Lower lobe of right lung (tissue), 2 donors: ENCODE measurements around the gene ERG. TPM values are rescaled to one million over a fixed set of nuclear protein-coding genes. Genes with fewer than 3 reads are reported as not detected.

Experiments used
- ATAC-seq, 2 donors: fragments of 200-7000 bp; cut with Tn5 transposase; one replicate each; pipeline ENCODE4 v1.9.1; 2020 to 2022; ENCODE audit warnings: mild to moderate bottlenecking in 2 of 2, moderate library complexity in 2 of 2
- DNase-seq: peaks from one replicate; pipeline ENCODE4 v3.0.0-alpha.2; 2020
- H3K27ac ChIP-seq: fragments of 200-600 bp; one replicate; pipeline ENCODE4 v1.8.0; 2022
- H3K27me3 ChIP-seq: fragments of 200-600 bp; one replicate; pipeline ENCODE4 v1.8.0; 2022; ENCODE audit warnings: low read depth
- H3K36me3 ChIP-seq: fragments of 200-600 bp; one replicate; pipeline ENCODE4 v1.8.0; 2022; ENCODE audit warnings: mild to moderate bottlenecking
- H3K4me1 ChIP-seq: fragments of 200-600 bp; one replicate; pipeline ENCODE4 v1.8.0; 2022
- H3K4me3 ChIP-seq: fragments of 200-600 bp; one replicate; pipeline ENCODE4 v1.8.0; 2022; ENCODE audit warnings: mild to moderate bottlenecking
- H3K9me3 ChIP-seq: fragments of 200-600 bp; one replicate; pipeline ENCODE4 v1.8.0; 2022
- intact Hi-C: fragments of 100-400 bp; cut with DNase I; formaldehyde crosslinking; loops from one replicate; pipeline ENCODE4 v1.11.0; 2022
- total RNA-seq: library from RNA; stranded (reverse); fragmentation: NEBNext Ultra II Directional; extraction: Animal tissue kit (Norgen Biotek cat#: 25700); gene quantifications from one replicate; pipeline ENCODE4 v1.2.1, GENCODE V29; 2021
- TF ChIP-seq, protein P1 (sequence below): fragments of 200-600 bp; IDR thresholded peaks from one replicate; pipeline ENCODE4 v1.8.0; 2022; ENCODE audit warnings: antibody characterized with exemption, mild to moderate bottlenecking
- donor health status: DM: no; HTN: yes; CAD: no; lungs with severe emphysema.

Gene ERG
- total RNA-seq, 1 donor from 2014 or later, result 38.0 TPM

DNA sequence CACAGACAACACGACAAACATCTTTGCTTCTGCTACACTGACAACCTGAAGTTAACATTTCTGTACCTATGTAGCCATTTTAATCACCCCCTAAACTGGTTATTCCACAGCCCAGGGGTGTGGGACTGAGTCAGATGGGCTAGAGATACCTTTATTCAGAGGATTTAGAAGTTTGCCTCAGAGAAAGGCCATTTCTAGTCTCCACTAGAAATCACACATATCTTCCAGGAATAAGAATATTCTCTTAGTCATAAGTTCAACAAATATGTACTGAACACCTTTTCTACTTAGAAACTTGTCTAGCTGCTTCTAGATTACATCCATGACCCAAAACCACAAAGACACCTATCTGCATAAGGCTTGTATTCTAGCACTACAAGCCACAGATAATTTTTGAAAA lies 38.8 kb downstream of the ERG start:
- no peaks in the 10 kb centered on the region for H3K9me3 ChIP-seq
- H3K4me3 ChIP-seq, result no peak overlapping the region
- no peaks in the 10 kb centered on the region for H3K27me3 ChIP-seq
- DNase-seq (no peak), ATAC-seq (peak in 1 of 2 donors; percentile 39)
- peaks cover 23% of the 10 kb centered on the region for H3K4me1 ChIP-seq
- H3K36me3 ChIP-seq, result no peaks in the 10 kb centered on the region
- TF ChIP-seq, protein P1, sequence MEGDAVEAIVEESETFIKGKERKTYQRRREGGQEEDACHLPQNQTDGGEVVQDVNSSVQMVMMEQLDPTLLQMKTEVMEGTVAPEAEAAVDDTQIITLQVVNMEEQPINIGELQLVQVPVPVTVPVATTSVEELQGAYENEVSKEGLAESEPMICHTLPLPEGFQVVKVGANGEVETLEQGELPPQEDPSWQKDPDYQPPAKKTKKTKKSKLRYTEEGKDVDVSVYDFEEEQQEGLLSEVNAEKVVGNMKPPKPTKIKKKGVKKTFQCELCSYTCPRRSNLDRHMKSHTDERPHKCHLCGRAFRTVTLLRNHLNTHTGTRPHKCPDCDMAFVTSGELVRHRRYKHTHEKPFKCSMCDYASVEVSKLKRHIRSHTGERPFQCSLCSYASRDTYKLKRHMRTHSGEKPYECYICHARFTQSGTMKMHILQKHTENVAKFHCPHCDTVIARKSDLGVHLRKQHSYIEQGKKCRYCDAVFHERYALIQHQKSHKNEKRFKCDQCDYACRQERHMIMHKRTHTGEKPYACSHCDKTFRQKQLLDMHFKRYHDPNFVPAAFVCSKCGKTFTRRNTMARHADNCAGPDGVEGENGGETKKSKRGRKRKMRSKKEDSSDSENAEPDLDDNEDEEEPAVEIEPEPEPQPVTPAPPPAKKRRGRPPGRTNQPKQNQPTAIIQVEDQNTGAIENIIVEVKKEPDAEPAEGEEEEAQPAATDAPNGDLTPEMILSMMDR, result no peak
- intact Hi-C loops, result no loop called here
- peak overlapping the region; percentile 42 for H3K27ac ChIP-seq

DNA sequence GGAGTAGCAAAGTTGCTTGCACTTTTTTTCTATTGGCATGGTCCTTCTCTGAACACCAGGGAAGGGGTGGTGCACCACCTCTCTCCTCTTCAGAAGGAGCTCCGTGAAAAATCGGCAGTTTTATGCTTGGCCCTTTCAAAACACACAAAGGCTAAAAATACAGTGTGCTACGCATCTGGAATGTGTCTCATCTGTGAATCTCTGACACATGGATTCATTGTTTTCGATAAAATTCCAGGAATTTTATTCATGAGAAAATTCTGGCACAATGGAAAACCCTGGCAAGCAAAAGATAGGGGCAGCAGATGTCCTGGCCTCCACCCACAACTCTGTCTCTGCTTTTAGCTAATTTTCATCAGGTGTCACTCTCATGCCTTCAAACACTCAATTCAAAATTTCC lies 42.9 kb downstream of the ERG start:
- H3K9me3 ChIP-seq, result no peaks in the 10 kb centered on the region
- no peaks in the 10 kb centered on the region for H3K27me3 ChIP-seq
- TF ChIP-seq, protein P1, result no peak
- H3K4me1 ChIP-seq, result peaks cover 15% of the 10 kb centered on the region
- no peak overlapping the region for H3K27ac ChIP-seq
- intact Hi-C loops, result no loop called here
- DNase-seq (no peak), ATAC-seq (no peak)
- no peak overlapping the region for H3K4me3 ChIP-seq
- no peaks in the 10 kb centered on the region for H3K36me3 ChIP-seq

DNA sequence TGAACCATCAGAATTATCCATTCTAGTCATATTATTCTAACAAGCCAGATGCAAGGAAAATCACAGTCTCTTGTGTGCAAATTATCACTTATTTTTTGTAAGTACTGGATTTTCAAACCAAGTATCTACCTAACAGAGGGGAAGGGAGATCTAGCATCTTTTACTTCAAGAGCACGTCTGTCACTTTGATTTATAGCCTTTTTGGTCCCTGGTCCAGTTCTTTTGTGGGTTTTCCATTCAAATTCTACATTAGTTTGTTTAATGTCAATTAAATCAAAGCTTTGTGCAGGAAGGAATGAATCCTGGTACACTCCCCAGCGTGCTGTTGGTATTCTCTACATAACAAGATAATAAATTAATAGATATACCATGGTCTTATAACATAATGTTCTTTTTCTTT lies 43.6 kb downstream of the ERG start:
- Histone ChIP-seq H3K27ac (no peak overlapping the region), H3K36me3 (no peaks in the 10 kb centered on the region), H3K4me3 (no peak overlapping the region), H3K9me3 (no peaks in the 10 kb centered on the region), H3K27me3 (no peaks in the 10 kb centered on the region), H3K4me1 (peaks cover 9% of the 10 kb centered on the region)
- DNase-seq, result no peak
- TF ChIP-seq, protein P1, result no peak
- ATAC-seq, result no peak
- intact Hi-C loops, result no loop called here

DNA sequence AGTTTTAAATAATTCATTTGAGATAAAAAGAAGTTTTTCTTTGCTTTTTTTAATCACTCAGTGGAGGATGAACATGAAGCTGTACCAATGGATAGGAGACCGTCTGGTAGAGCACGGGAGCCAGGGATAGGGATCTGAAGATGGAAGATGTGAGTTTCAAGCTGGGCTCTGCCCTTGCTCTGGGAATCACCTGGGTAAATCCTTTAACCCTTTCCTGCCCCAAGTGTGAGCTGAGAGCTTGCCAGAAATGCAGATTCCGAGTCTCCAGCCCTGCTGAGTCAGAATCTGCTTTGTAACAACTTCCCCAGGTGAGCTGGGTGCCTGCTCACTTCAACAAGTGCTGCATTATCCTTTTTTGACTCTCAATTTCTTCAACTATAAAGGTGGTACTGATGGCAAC lies 44.1 kb downstream of the ERG start:
- Histone ChIP-seq H3K36me3 (no peaks in the 10 kb centered on the region), H3K27ac (no peak overlapping the region), H3K4me1 (peaks cover 4% of the 10 kb centered on the region), H3K27me3 (no peaks in the 10 kb centered on the region), H3K4me3 (no peak overlapping the region), H3K9me3 (no peaks in the 10 kb centered on the region)
- intact Hi-C loops, result no loop called here
- DNase-seq, result no peak
- TF ChIP-seq, protein P1, result no peak
- no peak for ATAC-seq

DNA sequence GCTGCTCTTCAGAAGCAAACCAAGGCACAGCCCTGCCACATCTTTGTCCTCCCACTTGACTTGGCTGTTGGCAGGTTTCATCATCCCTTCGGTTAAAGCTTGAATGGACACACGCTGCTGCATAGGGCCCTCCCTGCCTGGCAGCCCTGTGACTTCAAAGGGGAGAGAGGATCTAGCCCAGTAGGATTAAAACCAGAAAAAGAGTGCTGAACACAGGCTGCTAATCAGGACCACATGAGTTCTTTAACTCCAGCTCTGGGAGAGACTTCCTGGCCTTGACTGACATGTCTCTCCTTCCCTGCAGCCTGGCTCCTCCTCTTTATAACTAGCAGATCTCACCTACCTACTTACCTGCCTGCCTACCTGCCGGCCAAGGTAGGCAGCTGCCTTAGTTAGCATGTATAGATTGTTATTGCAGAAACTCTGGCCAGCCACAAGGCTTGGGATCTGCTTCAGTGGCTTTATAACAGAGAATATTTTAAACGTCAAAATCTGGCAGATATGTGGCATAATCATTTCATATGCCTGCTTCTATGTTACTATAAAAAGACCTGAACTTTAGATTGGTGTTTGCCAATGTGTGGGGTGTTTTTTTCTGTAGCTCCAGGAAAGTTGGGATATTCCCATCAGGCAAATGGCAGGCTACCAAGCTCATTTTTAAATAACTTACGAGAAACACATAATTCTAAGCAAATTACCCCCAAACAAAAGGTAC lies 49.4 kb downstream of the ERG start:
- TF ChIP-seq, protein P1, result no peak
- Histone ChIP-seq H3K27me3 (no peaks in the 10 kb centered on the region), H3K36me3 (no peaks in the 10 kb centered on the region), H3K27ac (no peak overlapping the region), H3K9me3 (no peaks in the 10 kb centered on the region), H3K4me3 (no peak overlapping the region), H3K4me1 (peaks cover 14% of the 10 kb centered on the region)
- ATAC-seq (no peak), DNase-seq (no peak)
- intact Hi-C loops, result no loop called here
